SK-N-SH treated with all-trans-retinoic acid at 6 μM for 48 hours (cell line): ENCODE data around the gene CHKA.

ENCODE experiments used
- BACH2 ChIP-seq: fragments of 250-450 bp; sonication (Bioruptor Pico); IDR thresholded peaks from 2 replicates; pipeline ENCODE4 v1.9.0; 2021; ENCODE audit warnings: mild to moderate bottlenecking, borderline replicate concordance
- GLIS3 ChIP-seq: fragments of 250-450 bp; sonication (Bioruptor Pico); IDR thresholded peaks from 2 replicates; pipeline ENCODE4 v1.5.0; 2020; ENCODE audit warnings: mild to moderate bottlenecking, moderate library complexity
- OSR1 ChIP-seq: fragments of 250-450 bp; sonication (Bioruptor Pico); IDR thresholded peaks from 2 replicates; pipeline ENCODE4 v1.8.0; 2022; ENCODE audit warnings: moderate library complexity, mild to moderate bottlenecking, inconsistent platforms
- PPARA ChIP-seq: fragments of 250-450 bp; sonication (Bioruptor Pico); IDR thresholded peaks from 2 replicates; pipeline ENCODE4 v1.5.0; 2020; ENCODE audit warnings: mild to moderate bottlenecking, borderline replicate concordance
- ZC3H10 ChIP-seq: fragments of 250-450 bp; sonication (Bioruptor Pico); IDR thresholded peaks from 2 replicates; pipeline ENCODE4 v1.5.1; 2021; ENCODE audit warnings: mild to moderate bottlenecking, moderate library complexity
- ZFP3 ChIP-seq: fragments of 250-450 bp; sonication (Bioruptor Pico); IDR thresholded peaks from 2 replicates; pipeline ENCODE4 v1.5.0; 2020; ENCODE audit warnings: mild to moderate bottlenecking, moderate library complexity
- ZFP30 ChIP-seq: fragments of 450-650 bp; formaldehyde crosslinking; IDR thresholded peaks from 2 replicates; pipeline ENCODE4 v1.5.0; 2022; ENCODE audit warnings: mild to moderate bottlenecking, moderate library complexity
- ZNF565 ChIP-seq: fragments of 450-650 bp; formaldehyde crosslinking; conservative IDR thresholded peaks from 2 replicates; pipeline ENCODE4 v1.5.0; 2020; ENCODE audit warnings: low read depth, mild to moderate bottlenecking, moderate library complexity
- ZNF70 ChIP-seq: fragments of 450-650 bp; formaldehyde crosslinking; IDR thresholded peaks from 2 replicates; pipeline ENCODE4 v1.5.0; 2020; ENCODE audit warnings: mild to moderate bottlenecking, moderate library complexity
- ZNF8 ChIP-seq: fragments of 450-650 bp; formaldehyde crosslinking; IDR thresholded peaks from 2 replicates; pipeline ENCODE4 v1.5.0; 2020; ENCODE audit warnings: mild to moderate bottlenecking, moderate library complexity
- TF ChIP-seq, protein P1 (sequence below): fragments of 250-450 bp; sonication (Bioruptor Pico); IDR thresholded peaks from 2 replicates; pipeline ENCODE4 v1.5.1; 2020; ENCODE audit warnings: low read depth, mild to moderate bottlenecking, moderate library complexity
- TF ChIP-seq, protein P2 (sequence below): fragments of 250-450 bp; sonication (Bioruptor Pico); IDR thresholded peaks from 2 replicates; pipeline ENCODE4 v1.8.0; 2020; ENCODE audit warnings: mild to moderate bottlenecking, moderate library complexity, borderline replicate concordance
- TF ChIP-seq, protein P3 (sequence below): fragments of 250-450 bp; sonication (Bioruptor Pico); IDR thresholded peaks from 2 replicates; pipeline ENCODE4 v1.8.0; 2021; ENCODE audit warnings: low read depth, mild to moderate bottlenecking, moderate library complexity, borderline replicate concordance
- TF ChIP-seq, protein P4 (sequence below): fragments of 250-450 bp; sonication (Bioruptor Pico); IDR thresholded peaks from 2 replicates; pipeline ENCODE4 v1.5.1; 2021; ENCODE audit warnings: mild to moderate bottlenecking, moderate library complexity

DNA sequence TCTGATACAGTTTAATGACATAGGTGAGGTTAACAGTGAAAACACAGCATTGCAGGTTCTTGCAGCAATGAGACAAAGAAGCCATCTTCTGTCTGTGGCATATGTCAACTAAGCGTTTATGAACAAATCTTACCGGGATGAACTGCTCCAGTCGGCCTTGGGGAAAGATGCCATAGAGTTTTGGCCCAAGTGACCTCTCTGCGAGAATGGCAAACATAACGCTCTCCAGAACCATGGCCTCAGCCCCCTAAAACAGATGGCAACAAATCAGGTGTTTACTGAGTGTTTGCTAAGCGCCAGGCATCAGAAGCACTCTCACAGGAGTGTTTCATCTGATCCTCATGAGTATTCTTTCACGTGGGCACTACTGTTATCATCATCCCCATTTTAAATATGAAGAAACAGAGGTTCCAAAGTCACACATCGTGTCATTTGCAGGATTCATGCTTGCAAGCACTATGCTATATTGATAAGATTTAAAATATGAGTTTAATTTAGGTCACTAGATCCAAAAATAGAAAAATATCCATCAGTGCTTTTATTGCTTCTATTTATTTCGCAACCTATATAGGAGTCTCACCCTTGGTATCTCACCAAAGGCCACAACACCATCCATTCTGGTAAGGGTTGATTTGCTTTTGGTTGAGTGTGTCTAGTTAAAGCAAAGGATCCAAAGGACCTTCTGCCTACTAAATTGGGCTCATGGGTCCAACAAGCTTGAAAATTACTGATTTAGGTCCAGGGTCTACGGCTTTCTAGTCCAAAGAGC lies 46.4 kb downstream of the CHKA start:
- TF ChIP-seq, protein P1, sequence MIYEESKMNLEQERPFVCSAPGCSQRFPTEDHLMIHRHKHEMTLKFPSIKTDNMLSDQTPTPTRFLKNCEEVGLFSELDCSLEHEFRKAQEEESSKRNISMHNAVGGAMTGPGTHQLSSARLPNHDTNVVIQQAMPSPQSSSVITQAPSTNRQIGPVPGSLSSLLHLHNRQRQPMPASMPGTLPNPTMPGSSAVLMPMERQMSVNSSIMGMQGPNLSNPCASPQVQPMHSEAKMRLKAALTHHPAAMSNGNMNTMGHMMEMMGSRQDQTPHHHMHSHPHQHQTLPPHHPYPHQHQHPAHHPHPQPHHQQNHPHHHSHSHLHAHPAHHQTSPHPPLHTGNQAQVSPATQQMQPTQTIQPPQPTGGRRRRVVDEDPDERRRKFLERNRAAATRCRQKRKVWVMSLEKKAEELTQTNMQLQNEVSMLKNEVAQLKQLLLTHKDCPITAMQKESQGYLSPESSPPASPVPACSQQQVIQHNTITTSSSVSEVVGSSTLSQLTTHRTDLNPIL (CRISPR knock-in tag), result no peak
- TF ChIP-seq, protein P2, sequence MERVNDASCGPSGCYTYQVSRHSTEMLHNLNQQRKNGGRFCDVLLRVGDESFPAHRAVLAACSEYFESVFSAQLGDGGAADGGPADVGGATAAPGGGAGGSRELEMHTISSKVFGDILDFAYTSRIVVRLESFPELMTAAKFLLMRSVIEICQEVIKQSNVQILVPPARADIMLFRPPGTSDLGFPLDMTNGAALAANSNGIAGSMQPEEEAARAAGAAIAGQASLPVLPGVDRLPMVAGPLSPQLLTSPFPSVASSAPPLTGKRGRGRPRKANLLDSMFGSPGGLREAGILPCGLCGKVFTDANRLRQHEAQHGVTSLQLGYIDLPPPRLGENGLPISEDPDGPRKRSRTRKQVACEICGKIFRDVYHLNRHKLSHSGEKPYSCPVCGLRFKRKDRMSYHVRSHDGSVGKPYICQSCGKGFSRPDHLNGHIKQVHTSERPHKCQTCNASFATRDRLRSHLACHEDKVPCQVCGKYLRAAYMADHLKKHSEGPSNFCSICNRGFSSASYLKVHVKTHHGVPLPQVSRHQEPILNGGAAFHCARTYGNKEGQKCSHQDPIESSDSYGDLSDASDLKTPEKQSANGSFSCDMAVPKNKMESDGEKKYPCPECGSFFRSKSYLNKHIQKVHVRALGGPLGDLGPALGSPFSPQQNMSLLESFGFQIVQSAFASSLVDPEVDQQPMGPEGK, result no peak
- TF ChIP-seq, protein P3, sequence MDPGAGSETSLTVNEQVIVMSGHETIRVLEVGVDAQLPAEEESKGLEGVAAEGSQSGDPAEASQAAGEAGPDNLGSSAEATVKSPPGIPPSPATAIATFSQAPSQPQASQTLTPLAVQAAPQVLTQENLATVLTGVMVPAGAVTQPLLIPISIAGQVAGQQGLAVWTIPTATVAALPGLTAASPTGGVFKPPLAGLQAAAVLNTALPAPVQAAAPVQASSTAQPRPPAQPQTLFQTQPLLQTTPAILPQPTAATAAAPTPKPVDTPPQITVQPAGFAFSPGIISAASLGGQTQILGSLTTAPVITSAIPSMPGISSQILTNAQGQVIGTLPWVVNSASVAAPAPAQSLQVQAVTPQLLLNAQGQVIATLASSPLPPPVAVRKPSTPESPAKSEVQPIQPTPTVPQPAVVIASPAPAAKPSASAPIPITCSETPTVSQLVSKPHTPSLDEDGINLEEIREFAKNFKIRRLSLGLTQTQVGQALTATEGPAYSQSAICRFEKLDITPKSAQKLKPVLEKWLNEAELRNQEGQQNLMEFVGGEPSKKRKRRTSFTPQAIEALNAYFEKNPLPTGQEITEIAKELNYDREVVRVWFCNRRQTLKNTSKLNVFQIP (CRISPR knock-in tag), result no peak
- TF ChIP-seq OSR1 (no peak), ZFP30 (no peak), BACH2 (no peak), ZNF565 (CRISPR knock-in tag) (no peak), ZNF8 (CRISPR knock-in tag) (no peak), ZNF70 (CRISPR knock-in tag) (no peak), GLIS3 (CRISPR knock-in tag) (no peak), ZC3H10 (CRISPR knock-in tag) (no peak), ZFP3 (CRISPR knock-in tag) (no peak), PPARA (CRISPR knock-in tag) (no peak)
- TF ChIP-seq, protein P4, sequence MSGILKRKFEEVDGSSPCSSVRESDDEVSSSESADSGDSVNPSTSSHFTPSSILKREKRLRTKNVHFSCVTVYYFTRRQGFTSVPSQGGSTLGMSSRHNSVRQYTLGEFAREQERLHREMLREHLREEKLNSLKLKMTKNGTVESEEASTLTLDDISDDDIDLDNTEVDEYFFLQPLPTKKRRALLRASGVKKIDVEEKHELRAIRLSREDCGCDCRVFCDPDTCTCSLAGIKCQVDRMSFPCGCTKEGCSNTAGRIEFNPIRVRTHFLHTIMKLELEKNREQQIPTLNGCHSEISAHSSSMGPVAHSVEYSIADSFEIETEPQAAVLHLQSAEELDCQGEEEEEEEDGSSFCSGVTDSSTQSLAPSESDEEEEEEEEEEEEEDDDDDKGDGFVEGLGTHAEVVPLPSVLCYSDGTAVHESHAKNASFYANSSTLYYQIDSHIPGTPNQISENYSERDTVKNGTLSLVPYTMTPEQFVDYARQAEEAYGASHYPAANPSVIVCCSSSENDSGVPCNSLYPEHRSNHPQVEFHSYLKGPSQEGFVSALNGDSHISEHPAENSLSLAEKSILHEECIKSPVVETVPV (CRISPR knock-in tag), result no peak
